ENCODE data around the gene SELENON. TPM values are rescaled to one million over a fixed set of nuclear protein-coding genes. Genes with fewer than 3 reads are reported as not detected.
A peak's percentile ranks its signal among the peaks of the same experiment; 100 is the strongest.
"Not testable (repeated sequence)": the region's sequence is repeated elsewhere in the genome, so short reads cannot be mapped to it uniquely, and the experiment has no call there.

The SELENON gene
- total and polyA plus RNA-seq, 8 donors: 85.2 to 107 (median 96.4) TPM

GRCh38 chr1:25837262-25837875, 37.4 kb downstream of the SELENON start:
- Histone ChIP-seq H3K36me3 (peaks cover 0 to 31% of the 10 kb centered on the region in 2 donors), H3K4me1 (no peaks in the 10 kb centered on the region), H3K27ac (no peak overlapping the region), H3K9me3 (no peaks in the 10 kb centered on the region), H3K27me3 (no peaks in the 10 kb centered on the region), H3K4me3 (no peak overlapping the region)
- intact Hi-C loops (cut with DNase I): no loop called here
- peak in 1 of 2 donors; percentile 18 for TF ChIP-seq CTCF (IDR thresholded peaks at IDR 0.05)
- ATAC-seq (peak; percentile 91), DNase-seq (no peak)

- H3K36me3 ChIP-seq; ATAC-seq; intact Hi-C loops (cut with DNase I); H3K9me3 ChIP-seq; H3K4me3 ChIP-seq; DNase-seq; H3K4me1 ChIP-seq; H3K27ac ChIP-seq; H3K27me3 ChIP-seq: not testable (repeated sequence)
Observed at GRCh38 chr1:25839808-25840207, 39.8 kb downstream of the SELENON start.

GRCh38 chr1:25843483-25843882, 43.5 kb downstream of the SELENON start:
- Histone ChIP-seq H3K27me3 (no peaks in the 10 kb centered on the region), H3K4me3 (no peak overlapping the region), H3K27ac (no peak overlapping the region), H3K9me3 (no peaks in the 10 kb centered on the region), H3K4me1 (no peaks in the 10 kb centered on the region), H3K36me3 (no peaks in the 10 kb centered on the region)
- TF ChIP-seq CTCF (IDR thresholded peaks at IDR 0.05): no peak
- DNase-seq: no peak
- intact Hi-C loops (cut with DNase I): no loop called here
- ATAC-seq: no peak

DNA sequence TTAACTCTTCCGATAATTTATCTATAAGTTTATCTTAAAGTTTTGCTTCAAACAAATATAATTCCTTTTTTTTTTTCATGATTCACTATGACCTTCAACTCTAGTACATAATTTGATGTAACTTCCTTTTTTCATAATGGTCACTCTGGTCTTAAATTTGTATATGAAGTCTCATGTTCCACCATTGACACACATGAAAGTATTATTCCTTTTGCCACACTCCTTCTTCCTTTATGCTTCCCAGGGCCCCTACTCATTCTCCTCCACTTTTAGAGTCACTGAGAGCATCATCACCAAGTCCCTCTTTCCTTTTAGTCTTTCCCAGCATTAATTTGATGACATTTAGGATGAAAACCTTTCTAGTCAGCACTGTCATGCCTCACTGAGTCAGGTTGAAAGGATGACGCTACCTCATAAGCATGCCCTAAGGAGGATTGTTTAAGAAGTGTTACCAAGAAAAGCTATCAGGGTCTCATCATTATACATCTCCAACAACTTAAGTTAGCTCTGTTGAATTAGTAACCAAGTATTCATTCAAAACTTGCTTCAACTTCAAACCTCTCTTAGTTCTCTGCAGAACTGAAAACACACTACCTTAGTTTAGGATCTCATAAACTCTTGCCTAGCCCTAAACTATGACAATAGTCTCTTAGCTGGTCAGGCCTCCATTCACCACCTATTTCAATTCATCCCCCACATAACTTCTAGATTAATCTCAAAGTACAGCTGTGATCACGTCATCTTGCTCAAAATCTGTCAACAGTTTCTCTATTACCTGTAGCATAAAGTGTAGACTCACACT, 44.7 kb downstream of the SELENON start:
- ATAC-seq (no peak), DNase-seq (no peak)
- Histone ChIP-seq H3K4me3 (no peak overlapping the region), H3K27me3 (no peaks in the 10 kb centered on the region), H3K27ac (no peak overlapping the region), H3K9me3 (no peaks in the 10 kb centered on the region), H3K4me1 (no peaks in the 10 kb centered on the region), H3K36me3 (no peaks in the 10 kb centered on the region)
- intact Hi-C loops (cut with DNase I): no loop called here
- no peak for TF ChIP-seq CTCF (IDR thresholded peaks at IDR 0.05)

GRCh38 chr1:25845664-25846063, 45.7 kb downstream of the SELENON start:
- H3K4me1 ChIP-seq: no peaks in the 10 kb centered on the region
- intact Hi-C loops (cut with DNase I): no loop called here
- H3K27ac ChIP-seq: no peak overlapping the region
- H3K9me3 ChIP-seq: no peaks in the 10 kb centered on the region
- no peak for TF ChIP-seq CTCF (IDR thresholded peaks at IDR 0.05)
- no peaks in the 10 kb centered on the region for H3K36me3 ChIP-seq
- ATAC-seq: no peak
- DNase-seq: no peak
- no peak overlapping the region for H3K4me3 ChIP-seq
- H3K27me3 ChIP-seq: no peaks in the 10 kb centered on the region

All from left lung (tissue), 10 donors.